Measurements from ENCODE around the gene MAP1LC3B2.

The MAP1LC3B2 gene

DNA sequence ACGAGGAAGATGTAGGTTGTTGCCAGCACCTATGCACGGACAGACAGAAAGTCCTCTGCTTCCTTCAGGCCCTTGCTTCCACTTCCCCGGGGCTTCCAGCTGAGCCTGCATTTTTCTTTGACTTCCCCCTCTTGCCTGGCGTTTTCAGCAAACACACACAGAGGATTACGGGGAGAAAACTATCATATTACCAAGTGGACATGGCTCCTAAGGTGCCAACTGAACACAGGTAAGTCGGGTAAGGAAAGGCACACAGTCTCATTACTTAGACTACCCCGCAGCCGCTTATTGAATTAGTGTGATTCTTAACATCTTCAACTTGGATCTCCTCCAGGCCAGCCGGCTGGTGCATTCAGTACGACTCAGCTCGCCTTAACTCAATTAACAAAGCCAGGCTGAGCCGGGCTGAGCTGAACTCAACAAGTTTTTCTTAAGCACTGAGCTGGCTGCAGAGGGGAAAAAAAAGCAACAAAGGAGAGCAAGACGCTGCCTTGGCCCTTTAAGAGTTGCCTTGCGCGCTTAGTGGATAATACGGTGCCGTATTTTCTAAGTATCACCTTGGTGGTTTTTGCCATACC, 19.2 kb upstream of the MAP1LC3B2 start:
- TF ChIP-seq SIN3A (IDR thresholded peaks at IDR 0.05; ENCODE audit: borderline replicate concordance, insufficient read depth, low read length) (peak; percentile 94; the same call in 1 of the 2 replicates), POLR2AphosphoS5 (IDR thresholded peaks at IDR 0.05; ENCODE audit: low read depth, low read length) (peak; percentile 58; the same call in 1 of the 2 replicates), TAF1 (IDR thresholded peaks at IDR 0.05; ENCODE audit: borderline replicate concordance, insufficient read depth, low read length) (no peak), FOXP2 (optimal IDR thresholded peaks at IDR 0.05; ENCODE audit: borderline replicate concordance, extremely low read depth, extremely low read length, insufficient read depth) (no peak)
- TF ChIP-seq, protein P1, sequence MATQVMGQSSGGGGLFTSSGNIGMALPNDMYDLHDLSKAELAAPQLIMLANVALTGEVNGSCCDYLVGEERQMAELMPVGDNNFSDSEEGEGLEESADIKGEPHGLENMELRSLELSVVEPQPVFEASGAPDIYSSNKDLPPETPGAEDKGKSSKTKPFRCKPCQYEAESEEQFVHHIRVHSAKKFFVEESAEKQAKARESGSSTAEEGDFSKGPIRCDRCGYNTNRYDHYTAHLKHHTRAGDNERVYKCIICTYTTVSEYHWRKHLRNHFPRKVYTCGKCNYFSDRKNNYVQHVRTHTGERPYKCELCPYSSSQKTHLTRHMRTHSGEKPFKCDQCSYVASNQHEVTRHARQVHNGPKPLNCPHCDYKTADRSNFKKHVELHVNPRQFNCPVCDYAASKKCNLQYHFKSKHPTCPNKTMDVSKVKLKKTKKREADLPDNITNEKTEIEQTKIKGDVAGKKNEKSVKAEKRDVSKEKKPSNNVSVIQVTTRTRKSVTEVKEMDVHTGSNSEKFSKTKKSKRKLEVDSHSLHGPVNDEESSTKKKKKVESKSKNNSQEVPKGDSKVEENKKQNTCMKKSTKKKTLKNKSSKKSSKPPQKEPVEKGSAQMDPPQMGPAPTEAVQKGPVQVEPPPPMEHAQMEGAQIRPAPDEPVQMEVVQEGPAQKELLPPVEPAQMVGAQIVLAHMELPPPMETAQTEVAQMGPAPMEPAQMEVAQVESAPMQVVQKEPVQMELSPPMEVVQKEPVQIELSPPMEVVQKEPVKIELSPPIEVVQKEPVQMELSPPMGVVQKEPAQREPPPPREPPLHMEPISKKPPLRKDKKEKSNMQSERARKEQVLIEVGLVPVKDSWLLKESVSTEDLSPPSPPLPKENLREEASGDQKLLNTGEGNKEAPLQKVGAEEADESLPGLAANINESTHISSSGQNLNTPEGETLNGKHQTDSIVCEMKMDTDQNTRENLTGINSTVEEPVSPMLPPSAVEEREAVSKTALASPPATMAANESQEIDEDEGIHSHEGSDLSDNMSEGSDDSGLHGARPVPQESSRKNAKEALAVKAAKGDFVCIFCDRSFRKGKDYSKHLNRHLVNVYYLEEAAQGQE (IDR thresholded peaks at IDR 0.05; ENCODE audit: insufficient read depth in 1 of 2, low read depth in 2 of 2, low read length in 2 of 2), result 0 out of 4 replicates have a peak, but pooled peaks of 1 of the 2 experiments have one; percentile 38

DNA sequence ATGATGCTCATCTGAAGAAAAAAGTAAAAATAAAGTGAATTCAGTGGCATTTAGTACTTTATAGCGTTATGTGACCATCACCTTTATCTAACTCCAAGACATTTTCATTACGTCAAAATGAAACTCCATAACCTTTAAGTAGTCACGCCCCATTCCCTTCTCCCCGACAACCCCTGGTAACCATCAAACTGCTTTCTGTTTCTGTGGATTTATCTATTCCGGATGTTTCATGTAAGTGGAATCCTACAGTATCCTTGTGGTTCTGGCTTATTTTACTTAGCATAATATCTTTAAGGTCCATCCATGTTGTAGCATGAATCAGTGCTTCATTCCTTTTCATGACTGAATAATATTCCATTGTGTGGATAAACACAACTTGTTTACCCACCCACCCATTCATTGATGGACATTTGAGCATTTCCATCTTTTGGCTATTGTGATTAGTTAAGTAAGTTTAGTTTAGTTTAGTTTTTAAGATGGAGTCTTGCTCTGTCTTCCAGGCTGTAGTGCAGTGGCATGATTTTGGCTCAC, 18.5 kb upstream of the MAP1LC3B2 start:
- TF ChIP-seq, protein P1 (IDR thresholded peaks at IDR 0.05; ENCODE audit: insufficient read depth in 1 of 2, low read depth in 2 of 2, low read length in 2 of 2), result no peak
- TF ChIP-seq FOXP2 (optimal IDR thresholded peaks at IDR 0.05; ENCODE audit: borderline replicate concordance, extremely low read depth, extremely low read length, insufficient read depth), result no peak
- no peak for TF ChIP-seq TAF1 (IDR thresholded peaks at IDR 0.05; ENCODE audit: borderline replicate concordance, insufficient read depth, low read length)
- no peak for TF ChIP-seq POLR2AphosphoS5 (IDR thresholded peaks at IDR 0.05; ENCODE audit: low read depth, low read length)
- TF ChIP-seq SIN3A (IDR thresholded peaks at IDR 0.05; ENCODE audit: borderline replicate concordance, insufficient read depth, low read length), result no peak

DNA sequence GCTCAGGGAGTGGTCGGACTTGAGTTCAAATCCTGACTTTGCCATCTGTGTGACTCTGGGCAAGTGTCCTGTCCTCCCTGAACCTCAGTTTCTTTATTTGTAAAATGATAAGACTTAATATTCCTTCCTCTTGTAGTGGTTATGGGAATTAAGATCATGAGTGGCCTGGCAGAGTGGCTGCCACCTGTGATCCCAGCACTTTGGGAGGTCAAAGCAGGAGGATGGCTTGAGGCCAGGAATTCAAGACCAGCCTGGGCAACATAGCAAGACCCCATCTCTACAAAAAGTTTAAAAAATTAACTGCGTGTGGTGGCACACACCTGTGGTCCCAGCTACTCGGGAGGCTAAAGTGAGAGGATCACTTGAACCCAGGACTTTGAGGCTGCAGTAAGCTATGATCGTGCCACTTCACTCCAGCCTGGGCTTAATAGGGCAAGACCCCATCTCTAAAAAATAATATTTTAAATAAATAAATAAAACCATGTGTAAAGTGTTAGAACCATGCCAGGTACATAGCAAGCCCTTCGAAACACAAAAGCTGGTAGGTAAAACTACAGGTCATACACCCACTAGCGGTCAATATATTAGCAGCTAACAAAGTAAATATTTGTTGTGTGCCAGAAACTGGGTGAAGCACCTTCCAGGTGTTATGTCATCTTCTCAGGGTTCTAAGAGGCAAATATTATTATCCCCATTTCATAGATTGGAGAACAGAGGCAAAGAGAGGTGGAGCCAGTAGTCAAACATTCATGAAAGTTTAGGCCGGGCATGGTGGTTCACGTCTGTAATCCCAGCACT, 17.4 kb upstream of the MAP1LC3B2 start:
- no peak for TF ChIP-seq TAF1 (IDR thresholded peaks at IDR 0.05; ENCODE audit: borderline replicate concordance, insufficient read depth, low read length)
- no peak for TF ChIP-seq FOXP2 (optimal IDR thresholded peaks at IDR 0.05; ENCODE audit: borderline replicate concordance, extremely low read depth, extremely low read length, insufficient read depth)
- no peak for TF ChIP-seq POLR2AphosphoS5 (IDR thresholded peaks at IDR 0.05; ENCODE audit: low read depth, low read length)
- TF ChIP-seq, protein P1 (IDR thresholded peaks at IDR 0.05; ENCODE audit: insufficient read depth in 1 of 2, low read depth in 2 of 2, low read length in 2 of 2), result no peak
- no peak for TF ChIP-seq SIN3A (IDR thresholded peaks at IDR 0.05; ENCODE audit: borderline replicate concordance, insufficient read depth, low read length)

DNA sequence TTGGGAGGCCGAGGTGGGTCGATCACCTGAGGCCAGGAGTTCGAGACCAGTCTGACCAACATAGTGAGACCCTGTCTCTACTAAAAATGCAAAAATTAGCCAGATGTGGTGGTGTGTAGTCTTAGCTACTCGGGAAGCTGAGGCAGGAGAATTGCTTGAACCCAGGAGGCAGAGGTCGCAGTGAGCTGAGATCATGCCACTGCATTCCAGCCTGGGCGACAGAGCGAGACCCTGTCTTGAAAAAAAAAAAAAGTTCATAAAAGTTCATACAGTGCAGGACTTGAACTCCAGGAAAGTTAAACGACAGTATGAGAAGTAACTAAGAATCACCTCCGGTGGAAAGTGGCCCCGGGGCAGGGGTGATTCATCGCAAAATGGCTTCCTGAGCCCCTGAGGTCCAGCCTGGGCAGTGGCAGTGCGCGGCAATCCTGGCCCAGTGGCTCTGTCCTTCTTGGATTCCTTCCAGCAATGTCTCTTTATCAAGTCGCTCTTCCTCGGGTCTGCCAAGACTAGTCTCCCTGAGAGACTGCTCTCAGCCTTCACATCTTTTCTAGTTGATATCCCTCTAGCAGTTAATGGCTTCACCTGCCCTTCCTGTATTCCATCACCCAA, 16.7 kb upstream of the MAP1LC3B2 start:
- TF ChIP-seq, protein P1 (IDR thresholded peaks at IDR 0.05; ENCODE audit: insufficient read depth in 1 of 2, low read depth in 2 of 2, low read length in 2 of 2), result 0 out of 4 replicates have a peak, but pooled peaks of 1 of the 2 experiments have one; percentile 27
- no peak for TF ChIP-seq FOXP2 (optimal IDR thresholded peaks at IDR 0.05; ENCODE audit: borderline replicate concordance, extremely low read depth, extremely low read length, insufficient read depth)
- TF ChIP-seq SIN3A (IDR thresholded peaks at IDR 0.05; ENCODE audit: borderline replicate concordance, insufficient read depth, low read length), result no peak
- no peak for TF ChIP-seq TAF1 (IDR thresholded peaks at IDR 0.05; ENCODE audit: borderline replicate concordance, insufficient read depth, low read length)
- no peak for TF ChIP-seq POLR2AphosphoS5 (IDR thresholded peaks at IDR 0.05; ENCODE audit: low read depth, low read length)
